Fibroblast of lung (primary cell): Measurements from ENCODE around the gene PTMA. TPM values are rescaled to one million over a fixed set of nuclear protein-coding genes. Genes with fewer than 3 reads are reported as not detected.
A peak's percentile ranks its signal among the peaks of the same experiment; 100 is the strongest.

ENCODE experiments used
- DNase-seq, 2 donors: peaks; one replicate each; pipeline versions ENCODE4 v3.0.0 to v3.0.0-alpha.2; 2010; ENCODE audit warnings: low read depth in 2 of 2
- H2AFZ ChIP-seq: 2 replicates; pipeline ENCODE4 v1.5.1; 2012; ENCODE audit warnings: low read length, control low read depth, inconsistent platforms
- H3K27ac ChIP-seq: 2 replicates; pipeline ENCODE4 v1.5.1; 2011; ENCODE audit warnings: low read length, control low read depth; ENCODE audit not compliant: insufficient read depth
- H3K27me3 ChIP-seq: 2 replicates; pipeline ENCODE4 v1.5.1; 2011; ENCODE audit warnings: mild to moderate bottlenecking, low read length; ENCODE audit not compliant: control insufficient read depth, insufficient read depth
- H3K36me3 ChIP-seq: 2 replicates; pipeline ENCODE4 v1.5.1; 2011; ENCODE audit warnings: low read length; ENCODE audit not compliant: control insufficient read depth, insufficient read depth
- H3K4me1 ChIP-seq: 2 replicates; pipeline ENCODE4 v1.5.1; 2011; ENCODE audit warnings: low read length; ENCODE audit not compliant: control insufficient read depth, insufficient read depth; ENCODE audit errors: extremely low read depth
- H3K4me2 ChIP-seq: 2 replicates; pipeline ENCODE4 v1.5.1; 2011; ENCODE audit warnings: low read length, control low read depth; ENCODE audit not compliant: insufficient read depth; ENCODE audit errors: extremely low read depth
- H3K4me3 ChIP-seq, 4 experiments: fragments of 200-600 bp in 1 of 4; sonication (generic) in 1 of 4; replicated peaks in 1 of 4; 2 replicates each; pipeline ENCODE4 v1.5.1; 2011 to 2016; ENCODE audit warnings: low read length in 4 of 4, low read depth in 3 of 4, mild to moderate bottlenecking in 3 of 4, control low read depth in 2 of 4, inconsistent platforms in 1 of 4, mixed read lengths in 1 of 4; ENCODE audit not compliant: insufficient read depth in 1 of 4; ENCODE audit errors: control extremely low read depth in 1 of 4
- H3K79me2 ChIP-seq: 2 replicates; pipeline ENCODE4 v1.5.1; 2012; ENCODE audit warnings: mild to moderate bottlenecking, low read length, inconsistent platforms; ENCODE audit not compliant: control insufficient read depth, insufficient read depth
- H3K9ac ChIP-seq: 2 replicates; pipeline ENCODE4 v1.5.1; 2011; ENCODE audit warnings: mild to moderate bottlenecking, low read length, control low read depth; ENCODE audit not compliant: insufficient read depth
- H3K9me3 ChIP-seq: 2 replicates; pipeline ENCODE4 v1.5.1; 2012; ENCODE audit warnings: low read depth, low read length; ENCODE audit not compliant: control insufficient read depth, insufficient read depth
- H4K20me1 ChIP-seq: 2 replicates; pipeline ENCODE4 v1.5.1; 2011; ENCODE audit warnings: low read length; ENCODE audit not compliant: control insufficient read depth, insufficient read depth; ENCODE audit errors: extremely low read depth
- CTCF ChIP-seq, 2 donors: IDR thresholded peaks in 1 of 2; conservative IDR thresholded peaks in 1 of 2; 1 replicate in 1 of 2; 2 replicates in 1 of 2; pipeline ENCODE4 v1.5.1; 2011 to 2012; ENCODE audit warnings: low read length in 2 of 2, control low read depth in 1 of 2, inconsistent platforms in 1 of 2, low read depth in 1 of 2, mild to moderate bottlenecking in 1 of 2
- EZH2 ChIP-seq: IDR thresholded peaks from 2 replicates; pipeline ENCODE4 v1.5.1; 2012; ENCODE audit warnings: low read length, control low read depth, mild to moderate bottlenecking; ENCODE audit errors: missing control alignments
- polyA plus RNA-seq, 2 donors: library from polyadenylated mRNA; depleted of rRNA in 1 of 2; stranded (reverse) in 1 of 2; unstranded in 1 of 2; fragments of >200 nt; gene quantifications; 2 replicates each; pipeline ENCODE4 v1.2.1, GENCODE V29; 2011 to 2012; ENCODE audit warnings: missing spikeins in 1 of 2
- total RNA-seq: library from RNA; depleted of rRNA; stranded (reverse); fragments of >200 nt; gene quantifications from 2 replicates; pipeline ENCODE4 v1.2.1, GENCODE V29; 2014

PTMA gene
- total and polyA plus RNA-seq, 2 donors (not counting 1 experiment from before 2014, with no cell fraction given): 481 to 650 TPM

- Histone ChIP-seq H3K79me2 (no peaks in the 10 kb centered on the region), H3K9ac (no peak overlapping the region), H3K27ac (no peak overlapping the region), H2AFZ (no peak overlapping the region), H3K4me3 (no peak overlapping the region), H3K36me3 (no peaks in the 10 kb centered on the region), H3K27me3 (no peaks in the 10 kb centered on the region), H4K20me1 (no peaks in the 10 kb centered on the region), H3K9me3 (no peaks in the 10 kb centered on the region), H3K4me1 (no peaks in the 10 kb centered on the region), H3K4me2 (no peak overlapping the region)
- TF ChIP-seq CTCF (conservative IDR thresholded peaks at IDR 0.05 in 1 of 2, IDR thresholded peaks at IDR 0.05 in 1 of 2; ENCODE audit: low read depth in 1 of 2, low read length in 2 of 2): peak; percentile 47 to 56
- no peak for TF ChIP-seq EZH2
- peak; percentile 23 to 42 for DNase-seq
Measured at GRCh38 chr2:231687133-231687852, 21.0 kb upstream of the PTMA start.

- Histone ChIP-seq H3K4me2 (no peak overlapping the region), H3K9ac (no peak overlapping the region), H3K79me2 (no peaks in the 10 kb centered on the region), H3K27ac (no peak overlapping the region), H3K9me3 (no peaks in the 10 kb centered on the region), H4K20me1 (no peaks in the 10 kb centered on the region), H3K4me3 (no peak overlapping the region), H2AFZ (no peak overlapping the region), H3K4me1 (no peaks in the 10 kb centered on the region), H3K36me3 (no peaks in the 10 kb centered on the region), H3K27me3 (no peaks in the 10 kb centered on the region)
- TF ChIP-seq EZH2: no peak
- peak in 1 of 2 donors; percentile 1 for TF ChIP-seq CTCF (conservative IDR thresholded peaks at IDR 0.05 in 1 of 2, IDR thresholded peaks at IDR 0.05 in 1 of 2; ENCODE audit: low read depth in 1 of 2, low read length in 2 of 2)
- no peak for DNase-seq
Measured at GRCh38 chr2:231687961-231688360, 20.4 kb upstream of the PTMA start.

GRCh38 chr2:231688719-231689118 lies 19.6 kb upstream of the PTMA start:
- H3K9me3 ChIP-seq: no peaks in the 10 kb centered on the region
- TF ChIP-seq CTCF (conservative IDR thresholded peaks at IDR 0.05 in 1 of 2, IDR thresholded peaks at IDR 0.05 in 1 of 2; ENCODE audit: low read depth in 1 of 2, low read length in 2 of 2): no peak
- no peak overlapping the region for H3K27ac ChIP-seq
- H3K4me3 ChIP-seq: no peak overlapping the region
- H3K4me2 ChIP-seq: no peak overlapping the region
- H4K20me1 ChIP-seq: no peaks in the 10 kb centered on the region
- no peak overlapping the region for H2AFZ ChIP-seq
- H3K9ac ChIP-seq: no peak overlapping the region
- H3K4me1 ChIP-seq: no peaks in the 10 kb centered on the region
- no peak for DNase-seq
- no peaks in the 10 kb centered on the region for H3K27me3 ChIP-seq
- no peaks in the 10 kb centered on the region for H3K79me2 ChIP-seq
- H3K36me3 ChIP-seq: no peaks in the 10 kb centered on the region
